ENCODE results near the gene OR8S1. TPM values are rescaled to one million over a fixed set of nuclear protein-coding genes. Genes with fewer than 3 reads are reported as not detected.
"Not testable (repeated sequence)": the region's sequence is repeated elsewhere in the genome, so short reads cannot be mapped to it uniquely, and the experiment has no call there.

OR8S1 gene
- total RNA-seq, 1 donor from 2014 or later = not detected

GRCh38 chr12:48508987-48509386, 16.4 kb upstream of the OR8S1 start:
- no peaks in the 10 kb centered on the region for H3K36me3 ChIP-seq (ENCODE audit: control insufficient read depth, insufficient read depth, low read length)
- no peak for TF ChIP-seq CTCF (IDR thresholded peaks at IDR 0.05; ENCODE audit: insufficient read depth, low read length, poor library complexity, severe bottlenecking)

GRCh38 chr12:48510111-48510510, 15.3 kb upstream of the OR8S1 start:
- Histone ChIP-seq H3K36me3 (ENCODE audit: control insufficient read depth, insufficient read depth, low read length) (no peaks in the 10 kb centered on the region), H3K4me3 (ENCODE audit: low read depth, low read length) (no peak overlapping the region), H3K27me3 (ENCODE audit: control insufficient read depth, insufficient read depth, low read length) (no peaks in the 10 kb centered on the region)
- no peak for TF ChIP-seq CTCF (IDR thresholded peaks at IDR 0.05; ENCODE audit: insufficient read depth, low read length, poor library complexity, severe bottlenecking)
- DNase-seq (ENCODE audit: low read depth) = no peak

More at GRCh38 chr12:48508987-48509386, 16.4 kb upstream of the OR8S1 start:
- Histone ChIP-seq H3K27me3 (ENCODE audit: control insufficient read depth, insufficient read depth, low read length) (no peaks in the 10 kb centered on the region), H3K4me3 (ENCODE audit: low read depth, low read length) (no peak overlapping the region)
- DNase-seq (ENCODE audit: low read depth) = no peak

GRCh38 chr12:48512855-48513254, 12.6 kb upstream of the OR8S1 start:
- DNase-seq (ENCODE audit: low read depth) = no peak
- Histone ChIP-seq H3K36me3 (ENCODE audit: control insufficient read depth, insufficient read depth, low read length) (no peaks in the 10 kb centered on the region), H3K4me3 (ENCODE audit: low read depth, low read length) (no peak overlapping the region), H3K27me3 (ENCODE audit: control insufficient read depth, insufficient read depth, low read length) (no peaks in the 10 kb centered on the region)
- TF ChIP-seq CTCF (IDR thresholded peaks at IDR 0.05; ENCODE audit: insufficient read depth, low read length, poor library complexity, severe bottlenecking) = no peak

- no peak overlapping the region for H3K4me3 ChIP-seq (ENCODE audit: low read depth, low read length)
- DNase-seq (ENCODE audit: low read depth) = no peak
- no peak for TF ChIP-seq CTCF (IDR thresholded peaks at IDR 0.05; ENCODE audit: insufficient read depth, low read length, poor library complexity, severe bottlenecking)
- H3K36me3 ChIP-seq (ENCODE audit: control insufficient read depth, insufficient read depth, low read length) = no peaks in the 10 kb centered on the region
- H3K27me3 ChIP-seq (ENCODE audit: control insufficient read depth, insufficient read depth, low read length) = no peaks in the 10 kb centered on the region
These were observed 10.7 kb upstream of the OR8S1 start for GRCh38 chr12:48514728-48515127.

- H3K4me3 ChIP-seq (ENCODE audit: low read depth, low read length); DNase-seq (ENCODE audit: low read depth); H3K27me3 ChIP-seq (ENCODE audit: control insufficient read depth, insufficient read depth, low read length): not testable (repeated sequence)
These were observed 5.1 kb upstream of the OR8S1 start for GRCh38 chr12:48520381-48520780.

GRCh38 chr12:48527891-48528670, 2.6 kb downstream of the OR8S1 start:
- Histone ChIP-seq H3K36me3 (ENCODE audit: control insufficient read depth, insufficient read depth, low read length) (no peaks in the 10 kb centered on the region), H3K27me3 (ENCODE audit: control insufficient read depth, insufficient read depth, low read length) (no peaks in the 10 kb centered on the region), H3K4me3 (ENCODE audit: low read depth, low read length) (no peak overlapping the region)
- TF ChIP-seq CTCF (IDR thresholded peaks at IDR 0.05; ENCODE audit: insufficient read depth, low read length, poor library complexity, severe bottlenecking) = no peak
- no peak for DNase-seq (ENCODE audit: low read depth)

More at GRCh38 chr12:48520381-48520780, 5.1 kb upstream of the OR8S1 start:
- H3K36me3 ChIP-seq (ENCODE audit: control insufficient read depth, insufficient read depth, low read length) = not testable (repeated sequence)

Measured in kidney epithelial cell (primary cell).